Kidney glomerular epithelial cell (primary cell): ENCODE measurements around the gene ARHGAP10.
"Not testable (repeated sequence)": the region's sequence is repeated elsewhere in the genome, so short reads cannot be mapped to it uniquely, and the experiment has no call there.

Experiments used
- DNase-seq: peaks from one replicate; lab custom pipeline; 2025; lab: John Stamatoyannopoulos, UW

ARHGAP10 gene

GRCh38 chr4:147991543-147992283, 259.8 kb downstream of the ARHGAP10 start:
- DNase-seq: no peak

- DNase-seq: no peak
Measured at GRCh38 chr4:147994076-147994475, 262.2 kb downstream of the ARHGAP10 start.

GRCh38 chr4:147994491-147995385, 262.9 kb downstream of the ARHGAP10 start:
- no peak for DNase-seq

GRCh38 chr4:147996859-147997258, 265.0 kb downstream of the ARHGAP10 start:
- no peak for DNase-seq

GRCh38 chr4:148000038-148000437, 268.1 kb downstream of the ARHGAP10 start:
- DNase-seq: not testable (repeated sequence)

- no peak for DNase-seq
Measured at GRCh38 chr4:148004228-148004857, 272.5 kb downstream of the ARHGAP10 start.

GRCh38 chr4:148006001-148006400, 274.1 kb downstream of the ARHGAP10 start:
- DNase-seq: no peak

GRCh38 chr4:148007314-148007760, 275.4 kb downstream of the ARHGAP10 start:
- peak; percentile 100 for DNase-seq

GRCh38 chr4:148007792-148008191, 275.9 kb downstream of the ARHGAP10 start:
- no peak for DNase-seq

GRCh38 chr4:148015058-148015457, 283.2 kb downstream of the ARHGAP10 start:
- no peak for DNase-seq

- DNase-seq: no peak
Measured at GRCh38 chr4:148015468-148015867, 283.6 kb downstream of the ARHGAP10 start.

GRCh38 chr4:148016063-148016637, 284.3 kb downstream of the ARHGAP10 start:
- no peak for DNase-seq

- no peak for DNase-seq
Measured at GRCh38 chr4:148017801-148018200, 285.9 kb downstream of the ARHGAP10 start.

- DNase-seq: no peak
Measured at GRCh38 chr4:148021686-148022085, 289.8 kb downstream of the ARHGAP10 start.

GRCh38 chr4:148022975-148023374, 291.1 kb downstream of the ARHGAP10 start:
- DNase-seq: no peak

GRCh38 chr4:148023512-148024181, 291.8 kb downstream of the ARHGAP10 start:
- DNase-seq: no peak

- DNase-seq: no peak
Measured at GRCh38 chr4:148025981-148026380, 294.1 kb downstream of the ARHGAP10 start.

GRCh38 chr4:148027201-148027600, 295.3 kb downstream of the ARHGAP10 start:
- DNase-seq: no peak

- no peak for DNase-seq
Measured at GRCh38 chr4:148029781-148030180, 297.9 kb downstream of the ARHGAP10 start.

- no peak for DNase-seq
Measured at GRCh38 chr4:148030193-148030873, 298.4 kb downstream of the ARHGAP10 start.

GRCh38 chr4:148034813-148035212, 302.9 kb downstream of the ARHGAP10 start:
- DNase-seq: no peak
